GM15510 (cell line): Measurements from ENCODE around the gene RBM39.

Source experiments
- POLR2A ChIP-seq: IDR thresholded peaks from 3 replicates; pipeline ENCODE4 v1.6.1; 2011; ENCODE audit warnings: borderline replicate concordance; ENCODE audit not compliant: insufficient read length; ENCODE audit errors: extremely low read depth

Gene RBM39

DNA sequence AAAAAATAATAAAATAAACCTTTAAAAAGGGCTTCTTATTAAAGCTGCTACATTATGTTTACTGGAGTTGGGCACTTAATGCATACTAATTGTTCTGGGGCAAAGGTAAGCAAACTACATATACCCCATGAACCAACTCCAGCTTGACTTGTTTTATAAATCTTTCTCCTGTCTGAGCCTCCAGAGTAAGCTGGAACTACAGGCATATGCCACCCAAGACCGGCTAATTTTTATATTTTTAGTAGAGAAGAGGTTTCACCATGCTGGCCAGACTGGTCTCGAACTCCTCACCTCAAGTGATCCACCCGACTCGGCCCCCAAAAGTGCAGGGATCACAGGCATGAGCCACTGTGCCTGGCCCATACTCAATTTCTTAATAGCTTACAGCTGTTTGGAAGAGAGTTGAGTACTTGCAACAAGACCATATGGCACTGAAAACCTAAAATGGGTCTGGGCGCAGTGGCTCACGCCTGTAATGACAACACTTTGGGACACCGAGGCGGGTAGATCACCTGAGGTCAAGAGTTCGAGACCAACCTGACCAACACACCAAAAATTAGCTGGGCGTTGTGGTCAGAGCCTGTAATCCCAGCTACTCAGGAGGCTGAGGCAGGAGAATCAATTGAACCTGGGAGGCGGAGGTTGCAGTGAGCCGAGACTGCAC is 23.0 kb downstream of the RBM39 start:
- peak; percentile 8 for TF ChIP-seq POLR2A

DNA sequence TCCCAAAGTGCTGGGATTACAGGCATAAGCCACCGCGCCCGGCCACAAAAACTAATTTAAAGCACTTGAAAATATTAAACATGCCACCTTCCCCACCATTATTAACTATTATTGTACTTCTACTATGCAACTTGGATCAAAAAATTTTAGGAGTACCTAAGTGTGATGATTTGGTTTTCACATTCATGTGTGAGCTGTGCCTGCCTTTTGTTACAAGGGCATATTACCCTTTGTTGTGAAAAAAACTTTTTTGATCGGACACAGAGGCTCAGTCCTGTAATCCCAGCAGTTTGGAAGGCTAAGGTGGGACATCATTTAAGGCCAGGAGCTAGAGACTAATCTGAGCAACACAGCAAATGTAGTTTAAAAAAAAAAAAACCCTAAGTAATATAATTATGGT is 25.7 kb downstream of the RBM39 start:
- TF ChIP-seq POLR2A = no peak

DNA sequence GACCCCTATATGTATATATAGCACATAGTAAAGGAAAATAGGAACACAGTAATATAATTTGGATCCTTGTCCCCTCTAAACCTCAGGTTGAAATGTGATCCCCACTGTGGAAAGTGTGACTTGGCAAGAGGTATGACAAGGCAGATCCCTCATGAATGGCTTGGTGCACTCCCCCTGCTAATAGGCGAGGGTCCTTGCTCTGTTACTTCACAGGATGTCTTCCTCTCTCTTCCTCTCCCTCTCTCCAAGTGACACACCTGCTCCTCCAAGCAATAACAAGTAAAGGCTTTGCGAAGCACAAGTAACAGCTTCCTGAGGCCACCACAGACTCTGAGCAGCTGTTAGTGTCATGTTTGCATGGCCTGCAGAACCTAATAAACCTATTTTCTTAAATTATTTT is 26.4 kb downstream of the RBM39 start:
- TF ChIP-seq POLR2A = no peak

DNA sequence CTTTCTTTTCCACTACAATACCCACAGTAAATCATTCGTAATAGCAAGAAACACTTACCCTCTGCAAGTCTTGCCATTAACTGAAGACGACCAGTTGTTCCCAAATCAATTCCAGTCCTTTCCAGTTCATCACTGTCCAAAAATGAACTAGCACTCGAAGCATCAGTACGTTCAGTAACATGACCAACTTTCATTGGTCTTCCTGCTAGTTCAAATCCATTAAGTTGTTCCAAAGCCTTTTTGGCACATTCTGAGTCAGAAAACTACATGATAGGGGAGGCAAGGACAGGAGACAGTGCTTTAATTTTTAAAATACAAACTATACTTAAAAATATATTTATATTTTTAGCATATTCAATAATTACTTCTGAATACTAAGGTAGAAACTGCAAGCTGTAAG is 27.9 kb downstream of the RBM39 start:
- no peak for TF ChIP-seq POLR2A

DNA sequence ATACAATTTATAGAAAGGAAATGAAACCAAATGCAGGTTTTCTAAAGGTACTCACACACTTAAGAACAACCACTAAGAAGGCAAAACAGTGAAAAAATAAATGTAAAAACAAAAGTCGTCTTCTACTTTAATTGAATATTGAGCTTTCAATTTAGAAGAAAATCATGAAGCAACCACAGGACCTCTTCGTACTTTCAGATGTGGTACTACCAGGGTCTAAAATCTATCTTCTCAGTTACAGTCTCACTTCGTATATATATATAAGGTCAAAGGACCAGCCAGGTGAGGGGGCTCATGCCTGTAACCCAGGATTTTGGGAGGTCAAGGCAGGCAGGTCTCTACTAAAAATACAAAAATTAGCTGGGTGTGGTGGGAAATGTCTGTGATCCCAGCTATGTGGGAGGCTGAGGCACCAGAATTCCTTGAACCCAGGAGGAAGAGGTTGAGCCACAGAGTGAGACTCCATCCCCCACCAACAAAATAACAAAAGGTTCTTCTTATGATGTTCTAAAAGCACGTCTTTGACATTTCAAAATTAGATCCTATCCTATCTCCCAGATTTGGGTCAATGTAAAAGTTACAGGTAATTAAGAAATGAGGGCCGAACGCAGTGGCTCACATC is 30.4 kb downstream of the RBM39 start:
- TF ChIP-seq POLR2A = no peak

DNA sequence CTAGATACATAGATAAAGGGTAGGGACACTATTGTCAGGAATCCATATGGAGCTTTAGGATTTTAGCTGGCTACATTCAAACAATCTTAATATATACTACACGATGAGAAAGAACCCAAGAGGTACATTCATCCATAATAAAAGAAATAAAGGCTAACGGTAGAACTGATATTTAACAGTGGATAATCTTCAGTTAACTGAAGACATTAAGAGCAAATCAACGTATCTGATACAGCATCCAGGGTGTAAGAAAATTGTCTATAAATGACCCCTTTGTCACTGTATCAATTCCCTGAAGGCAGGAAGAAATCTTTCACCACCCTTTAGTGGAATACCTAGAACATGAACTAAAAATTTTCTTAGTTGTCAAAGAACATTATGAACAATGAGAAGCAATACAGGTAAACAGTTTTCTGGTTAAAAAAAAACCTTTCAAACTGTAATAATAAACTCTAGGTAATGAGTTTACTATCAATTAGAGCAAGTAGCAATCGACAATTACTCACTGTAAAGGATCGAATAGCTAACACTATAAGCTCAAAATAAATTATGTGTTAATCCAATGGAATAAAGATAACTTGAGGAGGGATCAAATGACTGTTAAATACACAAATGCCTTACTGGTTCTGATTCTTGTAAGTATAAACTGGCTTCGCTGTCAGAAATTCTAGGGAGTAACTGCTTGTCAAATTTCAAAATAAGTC is 31.0 kb downstream of the RBM39 start:
- TF ChIP-seq POLR2A = no peak

DNA sequence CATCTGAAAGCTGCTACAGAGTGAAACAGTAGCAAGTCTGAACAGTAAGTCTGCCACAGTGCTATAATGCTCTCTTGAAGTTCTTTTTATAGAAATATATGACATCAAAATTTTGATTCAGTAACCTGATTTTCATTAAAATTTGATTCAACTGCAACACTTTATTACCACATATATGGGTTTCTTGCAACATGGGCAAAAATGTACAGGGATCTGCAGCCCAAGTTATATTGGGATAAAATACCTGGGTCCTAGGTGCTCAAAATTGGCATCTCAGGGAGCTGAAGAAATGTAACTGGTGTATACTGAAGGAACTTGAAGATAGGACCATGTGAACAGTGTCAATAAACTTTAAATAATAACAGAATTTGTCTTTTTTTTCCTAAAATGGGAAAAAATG is 32.0 kb downstream of the RBM39 start:
- TF ChIP-seq POLR2A = no peak

DNA sequence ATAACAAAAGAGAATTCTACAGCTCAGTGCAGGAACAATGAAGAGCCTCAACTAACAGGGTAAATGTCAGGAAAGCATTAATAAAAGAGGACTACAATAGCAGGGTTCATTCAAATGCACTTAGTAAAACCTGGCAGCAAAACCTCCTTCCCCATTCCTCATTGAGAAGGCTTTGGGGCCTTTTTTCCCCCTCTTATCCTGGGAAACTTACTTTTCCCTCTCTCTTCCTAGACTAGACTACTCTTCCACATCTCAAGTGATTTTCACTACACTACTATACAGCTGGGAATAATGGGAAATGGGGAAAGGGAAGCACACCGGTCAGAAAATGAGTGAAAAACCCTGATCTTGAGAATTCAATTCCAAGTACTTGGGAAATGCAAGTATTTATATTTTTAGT is 32.8 kb downstream of the RBM39 start:
- TF ChIP-seq POLR2A = no peak

DNA sequence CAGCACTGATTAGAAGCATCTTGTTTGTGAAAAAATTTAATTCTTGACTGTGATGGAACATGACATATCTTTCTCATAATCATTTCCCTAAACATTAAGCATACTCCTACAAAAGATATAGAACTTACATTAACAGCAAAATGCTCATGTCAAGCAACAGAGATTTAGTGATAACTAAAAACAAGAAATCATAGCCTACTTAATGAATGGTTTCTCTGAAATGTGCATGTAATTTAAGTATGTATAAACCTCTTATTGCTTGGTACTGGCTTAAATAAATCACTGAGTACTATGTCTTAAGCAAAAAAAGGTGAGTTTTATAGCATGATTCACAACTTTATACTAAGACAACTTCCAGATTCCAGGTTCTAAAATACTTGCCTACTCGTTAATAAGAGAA is 33.6 kb downstream of the RBM39 start:
- TF ChIP-seq POLR2A = no peak

DNA sequence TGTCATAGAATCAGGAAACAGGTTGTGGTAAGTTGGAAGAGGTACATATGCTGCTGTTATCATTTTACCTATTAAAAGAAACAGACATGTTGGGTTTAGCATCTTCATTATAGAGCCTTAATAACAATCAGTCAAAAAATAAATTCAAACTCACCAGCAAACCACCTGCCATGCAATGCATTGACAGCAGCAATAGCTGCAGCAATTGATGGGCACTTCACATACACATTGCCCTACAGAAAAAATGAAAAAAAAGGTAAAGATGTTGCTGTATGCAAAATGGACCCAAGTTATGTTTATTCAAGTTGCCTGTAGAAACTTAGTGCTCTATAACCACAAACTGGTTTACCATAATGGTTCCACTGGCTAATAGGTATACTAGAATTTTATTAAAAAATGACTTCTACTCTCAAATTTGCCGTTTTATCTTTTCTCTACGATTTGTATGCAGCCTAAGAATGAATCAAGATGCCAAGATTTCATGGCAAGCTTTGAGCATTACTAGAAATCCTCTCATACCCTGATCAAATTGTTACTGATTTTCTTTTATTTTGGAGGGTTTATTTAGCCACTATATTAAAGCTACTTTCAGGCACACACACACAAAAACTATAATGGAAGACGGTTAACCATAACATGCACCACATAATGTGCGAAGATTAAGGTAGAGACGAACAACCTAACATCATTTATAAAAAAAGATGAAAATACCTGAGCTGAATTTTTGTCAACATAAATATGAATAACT is 37.4 kb downstream of the RBM39 start:
- TF ChIP-seq POLR2A = no peak

DNA sequence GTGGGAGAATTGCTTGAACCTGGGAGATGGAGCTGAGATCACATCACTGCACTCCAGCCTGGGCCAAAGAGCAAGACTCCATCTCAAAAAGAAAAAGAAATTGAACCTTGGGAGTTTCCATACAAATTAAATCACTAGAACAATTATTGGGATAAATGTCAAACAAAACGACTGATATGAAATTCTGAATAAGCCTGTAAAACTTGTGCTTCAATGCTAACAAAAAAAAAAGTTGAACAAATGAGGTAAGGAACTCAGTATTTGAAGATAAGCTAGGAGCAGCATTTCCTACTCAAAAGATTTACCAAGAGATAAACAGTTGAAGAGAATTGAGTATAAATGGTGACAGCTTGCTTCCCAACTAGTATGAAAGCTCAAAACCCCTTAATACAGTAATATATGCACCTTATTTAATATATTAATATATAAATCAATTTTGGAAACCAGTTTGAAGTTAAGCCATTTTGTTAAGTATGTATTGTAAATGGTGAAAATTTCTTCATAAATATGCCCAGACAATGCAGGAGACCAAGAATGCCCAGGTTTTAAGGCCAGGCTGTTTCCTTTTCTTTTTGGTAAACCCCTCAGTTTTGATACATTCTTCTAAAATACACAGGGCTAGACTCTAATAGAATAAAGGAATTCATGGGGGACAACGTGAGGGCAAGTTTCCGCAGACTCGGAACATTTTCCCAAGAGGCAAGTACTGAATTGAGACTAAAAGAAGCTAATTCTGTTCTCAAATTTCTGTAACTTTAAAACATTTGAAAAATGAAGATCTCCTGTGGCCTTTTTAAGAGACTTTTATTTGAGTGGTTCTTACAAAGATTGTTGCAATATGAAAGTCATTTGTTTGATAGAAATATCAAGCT is 39.0 kb downstream of the RBM39 start:
- peak; percentile 8 for TF ChIP-seq POLR2A

DNA sequence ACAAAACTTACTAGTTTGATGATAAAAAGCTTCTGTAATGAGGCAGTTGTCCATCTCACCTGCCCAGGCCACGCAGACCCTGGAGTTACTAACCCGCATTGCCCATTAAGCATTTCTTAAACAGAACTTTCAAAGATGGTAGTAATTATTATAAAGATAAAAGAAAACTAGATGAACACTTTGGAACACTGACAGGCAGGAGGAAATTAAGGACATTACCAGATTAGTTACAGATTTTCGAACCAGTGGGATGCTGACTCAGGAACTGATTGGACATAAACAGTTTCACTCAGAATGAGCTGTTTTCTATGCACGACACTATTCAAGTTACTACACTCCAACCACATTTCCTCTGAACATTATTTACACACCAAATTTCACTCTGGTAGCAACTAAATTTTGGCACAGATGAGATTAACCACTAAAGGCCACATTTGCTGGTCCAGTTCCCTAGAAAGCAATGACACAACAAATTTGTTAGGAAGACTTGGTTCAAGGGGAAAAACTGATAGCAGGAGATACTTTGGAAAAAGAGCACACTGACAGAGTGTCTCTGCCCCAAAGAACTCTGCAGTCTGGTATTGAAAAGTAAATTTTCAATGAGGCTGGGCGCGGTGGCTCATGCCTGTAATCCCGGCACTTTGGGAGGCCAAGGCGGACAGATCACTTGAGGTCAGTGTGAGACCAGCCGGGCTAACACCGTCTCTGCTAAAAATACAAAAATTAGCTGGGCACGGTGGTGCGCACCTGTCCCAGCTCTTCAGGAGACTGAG is 39.8 kb downstream of the RBM39 start:
- TF ChIP-seq POLR2A = peak; percentile 5

DNA sequence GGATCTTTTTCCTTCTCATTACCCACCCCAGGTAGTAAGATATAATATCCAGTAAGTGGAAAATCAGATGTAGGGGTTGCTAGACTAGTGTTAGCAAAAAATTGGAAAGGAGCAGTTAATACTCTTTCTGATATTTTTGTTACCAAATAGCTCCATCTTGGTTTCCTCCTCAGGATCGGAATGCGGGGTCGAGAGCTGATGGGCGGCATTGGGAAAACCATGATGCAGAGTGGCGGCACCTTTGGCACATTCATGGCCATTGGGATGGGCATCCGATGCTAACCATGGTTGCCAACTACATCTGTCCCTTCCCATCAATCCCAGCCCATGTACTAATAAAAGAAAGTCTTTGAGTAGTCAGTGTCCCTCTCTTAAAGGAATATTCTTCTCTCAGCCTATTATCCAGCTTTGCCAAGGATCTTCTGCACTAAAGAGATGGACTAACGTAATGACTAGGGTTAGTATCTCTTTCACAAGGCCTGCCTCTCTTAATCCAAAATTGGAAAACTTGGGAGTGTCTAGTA is 41.4 kb downstream of the RBM39 start:
- TF ChIP-seq POLR2A = no peak
